GM18505 (cell line): ENCODE data around the gene GCHFR.

Experiments used
- ATAC-seq: cut with Tn5 transposase; IDR thresholded peaks from one replicate; pipeline ENCODE4 v1.9.1; 2021; ENCODE audit not compliant: unreplicated experiment
- POLR2A ChIP-seq: IDR thresholded peaks from 4 replicates; pipeline ENCODE4 v1.6.1; 2011; ENCODE audit warnings: borderline replicate concordance; ENCODE audit not compliant: insufficient read depth, insufficient read length; ENCODE audit errors: extremely low read depth

GCHFR gene

DNA sequence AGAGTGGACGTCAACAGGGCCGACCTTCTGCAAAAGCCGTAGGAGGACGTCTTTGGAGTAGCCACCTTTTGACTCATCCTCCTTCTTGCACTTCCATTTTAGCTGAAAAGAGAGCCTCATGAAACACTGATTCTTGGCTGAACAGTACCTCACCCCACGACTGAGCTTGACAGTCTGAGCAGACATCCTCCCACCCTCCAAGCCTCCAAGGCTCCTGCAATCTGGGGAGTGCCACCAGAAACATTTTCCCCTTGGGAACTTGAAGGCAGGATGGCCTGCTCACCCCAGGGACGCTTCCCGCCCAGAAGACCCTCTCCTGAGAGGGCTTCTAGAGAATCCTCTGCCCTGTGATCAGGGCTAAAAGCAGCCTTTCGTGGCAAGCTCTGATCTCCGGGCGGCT lies 11.1 kb downstream of the GCHFR start:
- TF ChIP-seq POLR2A = no peak
- no peak for ATAC-seq

DNA sequence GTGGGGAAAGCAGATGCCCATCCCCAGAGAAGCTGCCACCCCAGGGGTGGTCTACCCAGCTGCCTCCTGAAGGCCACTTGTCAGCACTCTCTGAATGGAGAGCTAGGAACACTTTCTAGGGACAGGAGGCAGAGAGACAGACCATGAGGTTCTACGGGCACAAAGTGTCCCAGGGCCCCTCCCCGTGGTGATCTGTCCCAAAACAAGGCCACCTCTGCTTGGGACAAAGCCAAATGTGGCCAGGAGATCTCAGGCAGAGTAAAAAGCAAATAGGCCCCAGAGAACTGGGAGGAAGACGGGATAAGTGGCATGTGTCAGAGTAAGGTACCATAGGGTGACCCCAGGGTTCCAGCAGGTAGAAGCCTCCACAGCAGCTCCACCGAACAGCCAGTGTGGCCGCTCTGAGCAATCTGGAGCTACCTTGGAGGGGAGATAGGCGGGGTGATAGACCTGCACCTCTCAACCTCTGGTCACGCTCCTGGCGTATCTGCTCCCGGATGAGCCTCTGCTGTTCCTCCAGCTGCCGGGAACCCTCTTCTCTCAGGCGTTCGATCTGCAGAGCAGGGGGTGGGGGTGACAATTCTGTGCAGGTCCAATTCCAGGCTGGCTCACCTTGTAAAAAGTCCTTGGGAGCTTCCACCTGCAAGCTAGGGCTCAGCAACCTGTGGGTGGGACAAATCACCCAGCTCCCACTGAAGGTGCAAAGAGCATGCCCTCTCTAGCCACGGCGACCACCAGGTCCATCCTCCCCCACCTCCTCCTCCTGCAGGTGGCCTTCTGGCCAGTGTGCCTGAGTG lies 12.1 kb downstream of the GCHFR start:
- no peak for ATAC-seq
- TF ChIP-seq POLR2A = no peak

DNA sequence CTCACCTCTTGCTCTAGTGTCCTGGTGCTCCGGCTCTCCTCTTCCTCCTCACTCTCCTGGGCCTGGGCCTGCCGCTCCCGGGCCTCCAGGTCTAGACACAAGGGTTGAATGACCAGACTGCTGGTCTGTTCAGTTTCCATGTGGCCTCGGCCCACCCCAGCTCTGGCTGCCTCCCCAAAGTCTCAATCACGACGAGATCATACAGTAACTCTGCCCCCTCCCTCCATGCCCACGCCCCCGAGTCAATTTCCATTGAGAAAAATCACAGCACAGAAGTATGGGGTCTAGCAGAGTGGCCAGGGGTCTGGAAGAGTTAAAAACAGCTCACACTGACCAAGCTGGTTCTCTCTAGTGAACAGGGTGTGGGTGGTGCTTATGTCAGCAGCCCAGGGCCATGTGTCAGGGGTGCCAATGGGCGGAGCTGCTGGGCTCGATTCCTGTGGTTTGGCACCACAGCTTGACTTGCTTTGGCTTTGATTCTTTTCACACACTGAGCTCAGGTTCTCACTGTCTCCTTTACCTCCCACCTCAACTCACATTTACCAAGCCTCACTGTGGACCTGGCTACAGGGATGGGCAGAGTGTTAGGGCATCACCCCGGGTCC lies 12.8 kb downstream of the GCHFR start:
- TF ChIP-seq POLR2A = no peak
- ATAC-seq = no peak

DNA sequence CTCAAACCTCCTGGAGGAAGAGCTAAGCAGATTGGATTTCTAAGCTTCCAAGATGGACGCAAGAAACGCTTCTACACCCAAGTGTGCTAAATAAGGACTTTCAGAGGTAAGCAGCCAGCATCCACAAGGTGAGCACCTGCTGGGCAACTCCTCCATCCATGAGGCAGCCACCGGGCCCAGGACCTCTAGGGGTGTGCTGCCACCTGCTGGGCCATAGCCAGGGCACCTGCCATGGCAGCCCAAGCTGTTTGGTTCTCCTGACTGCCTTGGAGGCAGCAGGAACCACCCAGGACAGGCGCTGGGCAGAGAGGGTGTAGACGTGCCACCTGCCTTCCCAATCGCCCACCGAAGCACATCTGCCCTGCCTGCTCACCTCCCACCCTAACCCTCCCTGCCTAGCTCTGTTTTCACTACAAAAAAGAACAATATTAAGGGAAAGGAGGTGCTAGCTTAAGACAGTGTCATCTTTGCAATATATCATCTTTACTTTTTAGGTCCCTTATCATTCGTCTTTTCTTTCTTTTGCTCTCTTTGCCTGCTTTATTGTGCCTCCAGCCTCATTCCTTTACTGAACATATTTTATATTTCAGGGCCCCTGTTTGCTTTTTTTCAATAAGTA lies 18.9 kb downstream of the GCHFR start:
- ATAC-seq = peak; percentile 75
- no peak for TF ChIP-seq POLR2A

DNA sequence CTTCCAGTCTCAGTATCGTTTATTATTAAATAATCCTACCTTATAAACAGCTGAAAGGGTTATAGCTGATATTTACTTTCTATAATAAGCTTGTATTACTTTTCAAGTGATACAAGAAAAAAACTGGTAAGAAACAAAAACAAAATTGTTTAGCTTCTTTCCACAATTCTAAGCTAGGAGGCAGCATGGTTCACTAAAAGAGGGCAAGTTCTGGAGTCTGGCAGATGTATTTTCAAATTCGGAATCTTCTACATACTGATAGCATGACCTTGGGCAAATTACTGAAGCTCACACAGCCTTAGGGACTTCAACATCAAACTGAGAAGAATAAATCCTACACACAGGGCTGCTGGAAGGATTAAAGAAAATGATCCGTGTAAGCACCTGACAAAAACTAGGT lies 21.3 kb downstream of the GCHFR start:
- no peak for TF ChIP-seq POLR2A
- ATAC-seq = no peak

DNA sequence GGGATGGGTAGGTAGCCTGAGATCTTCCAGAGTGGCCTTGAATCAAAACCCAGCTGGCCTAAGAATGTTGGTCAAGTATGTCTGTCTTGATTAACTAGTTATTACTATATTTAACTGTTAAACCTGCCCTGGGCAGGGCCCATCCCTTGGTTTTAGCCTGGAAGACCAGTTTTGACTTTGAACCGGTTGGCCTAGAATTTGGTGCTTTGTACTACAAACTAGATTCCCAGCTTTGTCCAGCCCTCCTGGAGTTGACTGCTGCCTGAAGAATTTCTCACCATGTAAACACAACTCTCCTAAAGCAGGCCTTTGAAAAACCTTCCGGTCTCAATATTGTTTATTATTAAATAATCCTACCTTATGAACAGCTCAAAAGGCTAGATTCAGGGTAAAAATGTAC lies 21.9 kb downstream of the GCHFR start:
- ATAC-seq = no peak
- no peak for TF ChIP-seq POLR2A

DNA sequence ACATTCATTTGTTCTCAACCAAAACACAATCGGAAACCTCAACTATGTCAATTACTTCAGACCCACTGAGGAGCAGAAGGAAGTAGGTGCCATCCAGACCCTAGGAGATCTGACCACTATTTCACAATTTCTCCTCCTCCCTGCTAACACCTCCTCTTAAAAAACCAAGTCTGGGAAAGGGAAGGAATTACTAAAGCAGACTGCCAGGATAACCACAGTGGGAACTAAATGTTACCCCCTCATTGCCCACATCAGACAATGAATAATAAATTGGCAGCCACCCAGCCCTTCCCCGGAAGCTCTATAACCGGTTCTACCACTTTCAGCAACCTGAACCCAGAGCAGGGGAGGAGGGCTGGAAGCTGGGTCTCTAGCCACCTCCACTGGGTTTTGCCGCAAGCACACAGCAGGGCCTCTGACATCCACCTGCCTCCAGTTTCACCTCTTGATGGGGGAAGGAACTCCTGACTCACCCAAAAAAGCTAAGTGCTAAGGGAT lies 23.5 kb downstream of the GCHFR start:
- no peak for ATAC-seq
- no peak for TF ChIP-seq POLR2A

DNA sequence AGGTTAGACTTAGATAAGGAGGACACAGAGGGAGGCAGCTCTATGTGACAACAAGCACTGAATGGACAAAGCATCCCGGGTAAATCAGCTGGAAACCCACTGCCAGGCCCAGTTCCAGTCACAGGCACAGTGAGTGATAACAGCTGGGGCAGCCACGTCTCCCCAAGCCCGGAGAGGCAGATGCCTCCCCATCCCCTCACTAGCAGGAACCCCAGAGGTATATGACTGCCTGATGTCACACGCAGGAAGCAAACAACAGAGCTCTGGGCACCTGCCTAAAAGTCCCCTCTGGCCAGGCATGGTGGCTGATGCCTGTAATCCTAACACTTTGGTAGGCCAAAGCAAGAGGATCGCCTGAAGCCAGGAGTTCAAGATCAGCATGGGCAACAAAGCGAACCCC lies 24.1 kb downstream of the GCHFR start:
- TF ChIP-seq POLR2A = no peak
- no peak for ATAC-seq

DNA sequence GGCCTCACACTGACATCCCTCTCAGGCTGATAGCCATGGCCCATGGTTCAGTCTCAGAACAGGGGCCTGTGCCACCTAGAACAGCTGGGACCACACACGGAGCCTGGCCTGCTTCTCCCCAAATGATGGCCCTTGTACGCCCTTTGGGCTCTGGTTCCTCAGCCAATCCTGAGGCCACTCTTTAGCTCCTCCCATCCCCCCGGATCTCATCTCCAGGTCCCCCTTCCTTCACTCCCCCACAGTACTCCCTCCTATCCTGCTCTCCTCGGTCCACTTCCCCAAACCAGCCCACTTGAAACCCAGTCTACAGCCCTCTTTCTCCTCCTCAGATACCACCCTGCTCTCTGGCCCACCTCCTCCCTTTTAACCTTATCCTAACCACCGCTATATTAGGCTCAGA lies 25.3 kb downstream of the GCHFR start:
- TF ChIP-seq POLR2A = no peak
- ATAC-seq = no peak

DNA sequence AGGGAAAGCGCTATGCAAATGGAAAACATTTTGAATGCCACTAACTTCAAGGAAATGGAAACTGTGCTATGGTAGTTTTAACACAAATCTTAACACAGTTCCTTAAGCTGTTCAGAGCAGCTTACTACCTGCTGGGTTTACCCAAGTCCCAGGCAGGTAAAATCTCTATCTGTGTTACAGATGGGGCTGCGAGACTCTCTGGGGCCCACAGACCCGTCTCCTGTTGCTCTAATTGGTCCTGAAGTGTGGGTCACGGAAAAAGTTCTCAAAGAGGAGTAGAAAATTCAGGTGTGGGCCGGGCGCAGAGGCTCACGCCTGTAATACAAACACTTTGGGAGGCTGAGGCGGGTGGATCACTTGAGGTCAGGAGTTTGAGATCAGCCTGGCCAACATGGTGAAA lies 26.1 kb downstream of the GCHFR start:
- no peak for TF ChIP-seq POLR2A

DNA sequence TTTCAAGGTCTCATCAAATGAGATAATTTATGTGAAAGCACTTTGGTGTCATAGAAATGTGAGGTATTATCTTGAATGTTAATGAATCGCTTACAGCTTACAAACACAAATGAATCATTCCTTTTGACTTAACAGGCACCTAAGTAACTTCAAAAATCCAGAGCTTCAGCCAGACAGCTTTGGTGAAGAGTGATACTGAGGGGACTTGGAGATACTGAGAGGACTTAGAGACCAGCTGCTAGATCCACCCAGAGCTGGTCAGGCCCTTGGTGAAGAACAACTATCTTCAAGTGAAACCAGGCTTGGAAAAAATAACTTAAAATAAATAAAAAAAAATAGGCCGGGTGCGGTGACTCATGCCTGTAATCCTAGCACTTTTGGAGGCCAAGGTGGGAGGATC lies 26.9 kb downstream of the GCHFR start:
- ATAC-seq = no peak
- TF ChIP-seq POLR2A = no peak

More for the DNA sequence above, 26.1 kb downstream of the GCHFR start:
- no peak for ATAC-seq

DNA sequence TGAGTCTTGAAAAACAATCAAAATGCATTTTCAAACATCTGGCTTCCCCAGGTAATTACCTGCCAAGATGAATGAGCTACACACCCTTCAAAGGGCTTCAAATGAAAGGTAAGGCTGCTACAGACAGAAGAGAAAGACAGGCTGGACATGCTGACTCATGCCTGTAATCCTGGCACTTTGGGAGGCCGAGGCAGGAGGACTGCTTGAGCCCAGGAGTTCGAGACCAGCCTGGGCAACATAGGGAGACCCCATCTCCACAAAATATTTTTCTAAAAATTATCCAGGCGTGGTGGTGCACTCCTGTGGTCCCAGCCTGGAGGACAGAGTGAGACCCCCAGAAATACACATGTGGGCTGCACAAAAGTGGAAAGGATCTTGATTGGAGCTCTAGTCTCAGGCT lies 28.5 kb downstream of the GCHFR start:
- TF ChIP-seq POLR2A = no peak
- ATAC-seq = no peak

DNA sequence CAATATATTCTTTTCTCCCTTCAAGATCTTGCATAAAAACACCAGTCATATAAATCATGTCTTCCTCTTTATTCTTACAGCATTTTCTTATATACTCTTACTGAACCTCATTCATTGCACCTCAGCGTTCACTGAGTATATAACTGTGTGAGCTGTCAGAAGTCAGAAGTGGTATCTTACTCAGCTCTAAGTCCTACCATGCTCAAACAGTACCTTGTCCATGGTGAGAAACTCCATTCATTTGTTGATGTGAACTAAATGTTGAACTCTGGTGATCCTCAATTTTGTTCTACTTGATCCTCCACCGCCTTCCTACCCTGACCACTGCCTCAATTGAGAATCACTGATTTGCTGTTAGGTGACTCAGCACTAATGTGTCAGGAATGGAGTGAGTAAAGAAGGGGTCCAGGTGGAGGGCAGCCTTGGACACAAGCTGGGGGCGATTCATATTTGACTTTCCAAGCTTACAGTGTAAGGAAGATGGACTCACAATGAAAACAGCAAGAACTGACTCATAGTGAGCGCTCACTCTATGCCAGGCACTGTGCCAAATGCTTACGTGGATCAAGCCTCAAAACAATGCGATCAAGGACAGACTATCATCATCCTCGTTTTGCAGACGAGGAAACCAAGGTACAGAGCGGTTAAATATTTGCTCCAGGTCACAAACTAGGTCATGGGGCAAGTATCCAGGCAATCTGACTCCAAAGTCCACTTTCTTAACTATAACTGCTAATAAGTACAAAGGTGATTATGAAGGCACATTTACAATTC lies 29.5 kb downstream of the GCHFR start:
- no peak for TF ChIP-seq POLR2A
- ATAC-seq = no peak
